Mesendoderm (in vitro differentiated cells): Measurements from ENCODE around the gene MMP24.

Source experiments
- DNase-seq: peaks from one replicate; pipeline ENCODE4 v3.0.0; 2013
- H2AK5ac ChIP-seq: 2 replicates; pipeline ENCODE4 v1.6.1; 2013; ENCODE audit warnings: low read length, inconsistent platforms
- H2BK120ac ChIP-seq: 2 replicates; pipeline ENCODE4 v1.6.1; 2013; ENCODE audit warnings: low read depth, mild to moderate bottlenecking, low read length, moderate library complexity, mixed read lengths
- H2BK15ac ChIP-seq: replicated peaks from 2 replicates; pipeline ENCODE4 v1.6.1; 2013; ENCODE audit warnings: low read depth, mild to moderate bottlenecking, moderate library complexity
- H2BK5ac ChIP-seq: 2 replicates; pipeline ENCODE4 v1.6.1; 2013; ENCODE audit warnings: low read length, inconsistent platforms
- H3K18ac ChIP-seq: 2 replicates; pipeline ENCODE4 v1.6.1; 2013; ENCODE audit warnings: mild to moderate bottlenecking, low read length, mixed read lengths
- H3K23ac ChIP-seq: one replicate; pipeline ENCODE4 v1.6.1; 2013; ENCODE audit warnings: low read length
- H3K27ac ChIP-seq: 2 replicates; pipeline ENCODE4 v1.5.1; 2013; ENCODE audit warnings: low read depth, mild to moderate bottlenecking, inconsistent platforms, low read length, moderate library complexity
- H3K27me3 ChIP-seq: 2 replicates; pipeline ENCODE4 v1.6.1; 2013; ENCODE audit warnings: low read length, control low read depth, mild to moderate bottlenecking, inconsistent platforms; ENCODE audit not compliant: insufficient read depth, poor library complexity
- H3K36me3 ChIP-seq: 2 replicates; pipeline ENCODE4 v1.6.1; 2013; ENCODE audit warnings: low read length, inconsistent platforms; ENCODE audit not compliant: control insufficient read depth, insufficient read depth
- H3K4ac ChIP-seq: one replicate; pipeline ENCODE4 v1.6.1; 2013; ENCODE audit warnings: low read depth, mild to moderate bottlenecking, low read length, moderate library complexity
- H3K4me1 ChIP-seq: 2 replicates; pipeline ENCODE4 v1.6.1; 2013; ENCODE audit warnings: low read depth, low read length, inconsistent platforms; ENCODE audit not compliant: control insufficient read depth
- H3K4me2 ChIP-seq: 2 replicates; pipeline ENCODE4 v1.6.1; 2013; ENCODE audit warnings: low read length
- H3K4me3 ChIP-seq: 2 replicates; pipeline ENCODE4 v1.5.1; 2013; ENCODE audit warnings: mild to moderate bottlenecking, low read length
- H3K56ac ChIP-seq: one replicate; pipeline ENCODE4 v1.6.1; 2013; ENCODE audit warnings: low read length
- H3K79me1 ChIP-seq: 2 replicates; pipeline ENCODE4 v1.6.1; 2013; ENCODE audit warnings: low read length, inconsistent platforms
- H3K79me2 ChIP-seq: 2 replicates; pipeline ENCODE4 v1.6.1; 2013; ENCODE audit warnings: mild to moderate bottlenecking, low read length; ENCODE audit not compliant: control insufficient read depth, insufficient read depth
- H3K9ac ChIP-seq: 2 replicates; pipeline ENCODE4 v1.6.1; 2013; ENCODE audit warnings: low read length, inconsistent platforms
- H4K5ac ChIP-seq: one replicate; pipeline ENCODE4 v1.6.1; 2013; ENCODE audit warnings: low read length
- H4K8ac ChIP-seq: one replicate; pipeline ENCODE4 v1.6.1; 2013; ENCODE audit warnings: low read depth, mild to moderate bottlenecking, control low read depth, low read length, moderate library complexity
- WGBS: extraction: QIAGEN DNeasy Blood & Tissue Kit; methylation state at CpG from one replicate; pipeline ENCODE4 v1.1.7; 2013; ENCODE audit warnings: low lambda C conversion rate, missing lambda C conversion rate; ENCODE audit not compliant: insufficient coverage; ENCODE audit errors: extremely low coverage; 5-methylcytosine and 5-hydroxymethylcytosine counted together

The MMP24 gene

GRCh38 chr20:35238170-35238569 is 11.7 kb downstream of the MMP24 start:
- DNase-seq: no peak
- H3K79me2 ChIP-seq: no peaks in the 10 kb centered on the region

GRCh38 chr20:35238735-35239134 is 12.2 kb downstream of the MMP24 start:
- H3K79me2 ChIP-seq: no peaks in the 10 kb centered on the region
- no peak overlapping the region for H2BK5ac ChIP-seq
- no peak overlapping the region for H3K56ac ChIP-seq
- no peak overlapping the region for H4K8ac ChIP-seq
- H2BK120ac ChIP-seq: no peak overlapping the region
- no peak overlapping the region for H3K27ac ChIP-seq
- WGBS: no CpG with 5 or more reads among the region's 5 CpGs
- no peak overlapping the region for H3K4ac ChIP-seq
- no peaks in the 10 kb centered on the region for H3K79me1 ChIP-seq
- no peak overlapping the region for H2AK5ac ChIP-seq
- H4K5ac ChIP-seq: no peak overlapping the region
- H3K36me3 ChIP-seq: no peaks in the 10 kb centered on the region
- H3K4me3 ChIP-seq: no peak overlapping the region
- H3K4me1 ChIP-seq: no peaks in the 10 kb centered on the region
- H3K18ac ChIP-seq: no peak overlapping the region
- no peak overlapping the region for H2BK15ac ChIP-seq
- no peak overlapping the region for H3K4me2 ChIP-seq
- no peak for DNase-seq
- no peak overlapping the region for H3K23ac ChIP-seq
- H3K27me3 ChIP-seq: no peaks in the 10 kb centered on the region
- no peak overlapping the region for H3K9ac ChIP-seq

More at GRCh38 chr20:35238170-35238569, 11.7 kb downstream of the MMP24 start:
- Histone ChIP-seq H3K4me3 (no peak overlapping the region), H3K9ac (no peak overlapping the region), H3K36me3 (no peaks in the 10 kb centered on the region), H2BK15ac (no peak overlapping the region), H3K79me1 (no peaks in the 10 kb centered on the region), H3K4me2 (no peak overlapping the region), H3K27me3 (no peaks in the 10 kb centered on the region), H2AK5ac (no peak overlapping the region), H3K4me1 (no peaks in the 10 kb centered on the region), H2BK5ac (no peak overlapping the region), H2BK120ac (no peak overlapping the region), H3K18ac (no peak overlapping the region), H4K5ac (no peak overlapping the region), H3K4ac (no peak overlapping the region), H4K8ac (no peak overlapping the region), H3K27ac (no peak overlapping the region), H3K23ac (no peak overlapping the region), H3K56ac (no peak overlapping the region)
- WGBS: no CpG with 5 or more reads among the region's 4 CpGs

GRCh38 chr20:35240083-35240810 is 13.8 kb downstream of the MMP24 start:
- no CpG with 5 or more reads among the region's 5 CpGs for WGBS
- no peak overlapping the region for H4K5ac ChIP-seq
- H3K4me3 ChIP-seq: no peak overlapping the region

DNA sequence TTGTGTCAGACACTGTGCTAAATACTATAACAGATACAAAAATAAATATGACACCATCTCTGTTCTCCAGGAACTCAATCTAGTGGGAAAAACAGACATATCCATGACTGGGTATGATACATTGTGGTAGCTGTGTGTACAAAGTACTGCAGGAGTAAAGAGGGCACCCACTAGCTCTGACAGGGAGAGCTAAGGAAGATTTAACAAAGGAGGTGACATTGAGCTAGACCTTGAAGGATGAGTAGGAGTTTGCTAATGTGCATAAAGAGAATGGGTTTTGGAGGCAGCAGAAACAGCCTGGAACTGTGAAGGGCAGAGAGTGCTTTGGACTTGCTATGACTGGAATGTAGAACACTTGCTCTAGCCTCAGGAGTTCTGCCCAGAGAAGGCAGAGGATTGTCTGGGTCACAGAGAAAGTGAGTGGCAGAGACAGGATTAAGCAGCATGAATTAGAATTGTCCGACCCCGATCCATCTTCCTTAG is 14.4 kb downstream of the MMP24 start:
- DNase-seq: peak; percentile 18
- H3K4me2 ChIP-seq: no peak overlapping the region
- H2AK5ac ChIP-seq: no peak overlapping the region
- no peak overlapping the region for H3K18ac ChIP-seq
- H2BK5ac ChIP-seq: no peak overlapping the region
- no peaks in the 10 kb centered on the region for H3K27me3 ChIP-seq
- no CpG with 5 or more reads among the region's 2 CpGs for WGBS
- no peak overlapping the region for H4K8ac ChIP-seq
- H3K79me2 ChIP-seq: no peaks in the 10 kb centered on the region
- no peak overlapping the region for H3K56ac ChIP-seq
- H3K4me3 ChIP-seq: no peak overlapping the region
- H2BK15ac ChIP-seq: no peak overlapping the region
- H3K4me1 ChIP-seq: no peaks in the 10 kb centered on the region
- H3K27ac ChIP-seq: no peak overlapping the region
- no peaks in the 10 kb centered on the region for H3K79me1 ChIP-seq
- no peaks in the 10 kb centered on the region for H3K36me3 ChIP-seq
- H3K4ac ChIP-seq: no peak overlapping the region
- H4K5ac ChIP-seq: no peak overlapping the region
- no peak overlapping the region for H2BK120ac ChIP-seq
- H3K9ac ChIP-seq: no peak overlapping the region
- no peak overlapping the region for H3K23ac ChIP-seq

More at GRCh38 chr20:35240083-35240810, 13.8 kb downstream of the MMP24 start:
- no peak overlapping the region for H2BK15ac ChIP-seq
- H3K79me1 ChIP-seq: no peaks in the 10 kb centered on the region
- H3K4ac ChIP-seq: no peak overlapping the region
- H2AK5ac ChIP-seq: no peak overlapping the region
- no peak overlapping the region for H3K9ac ChIP-seq
- no peak overlapping the region for H3K18ac ChIP-seq
- H3K4me1 ChIP-seq: no peaks in the 10 kb centered on the region
- H4K8ac ChIP-seq: no peak overlapping the region
- H3K79me2 ChIP-seq: no peaks in the 10 kb centered on the region
- no peaks in the 10 kb centered on the region for H3K27me3 ChIP-seq
- H2BK120ac ChIP-seq: no peak overlapping the region
- H3K36me3 ChIP-seq: no peaks in the 10 kb centered on the region
- no peak overlapping the region for H2BK5ac ChIP-seq
- H3K23ac ChIP-seq: no peak overlapping the region
- no peak overlapping the region for H3K4me2 ChIP-seq
- H3K56ac ChIP-seq: no peak overlapping the region
- H3K27ac ChIP-seq: no peak overlapping the region
- DNase-seq: no peak

DNA sequence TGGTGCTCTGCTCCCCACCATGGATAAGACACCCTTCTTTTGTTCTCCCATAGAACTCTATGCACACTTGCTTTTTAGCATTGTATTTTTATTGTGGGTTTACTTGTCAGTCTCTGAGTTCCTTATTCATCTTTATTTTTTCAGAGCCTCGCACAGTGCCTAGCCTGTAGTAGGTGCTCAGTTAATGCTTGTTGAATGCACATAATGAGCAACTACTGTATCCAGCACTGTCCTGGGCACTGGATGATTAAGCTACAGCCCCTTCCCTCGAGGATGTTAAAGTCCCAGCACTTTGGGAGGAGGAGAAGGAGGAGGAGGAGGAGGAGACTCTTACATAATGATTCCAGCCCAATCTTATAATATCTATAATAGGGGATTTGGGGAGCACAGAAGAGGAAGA is 16.8 kb downstream of the MMP24 start:
- Histone ChIP-seq H3K27me3 (no peaks in the 10 kb centered on the region), H2BK15ac (no peak overlapping the region), H2AK5ac (no peak overlapping the region), H4K8ac (no peak overlapping the region), H2BK5ac (no peak overlapping the region), H4K5ac (no peak overlapping the region), H3K27ac (no peak overlapping the region), H3K4me1 (no peaks in the 10 kb centered on the region), H3K56ac (no peak overlapping the region), H3K4ac (no peak overlapping the region), H3K23ac (no peak overlapping the region), H3K79me2 (no peaks in the 10 kb centered on the region), H3K36me3 (no peaks in the 10 kb centered on the region), H3K4me2 (no peak overlapping the region), H3K79me1 (no peaks in the 10 kb centered on the region), H3K4me3 (no peak overlapping the region), H3K18ac (no peak overlapping the region), H3K9ac (no peak overlapping the region), H2BK120ac (no peak overlapping the region)
- DNase-seq: no peak
- no CpG with 5 or more reads among the region's 2 CpGs for WGBS

DNA sequence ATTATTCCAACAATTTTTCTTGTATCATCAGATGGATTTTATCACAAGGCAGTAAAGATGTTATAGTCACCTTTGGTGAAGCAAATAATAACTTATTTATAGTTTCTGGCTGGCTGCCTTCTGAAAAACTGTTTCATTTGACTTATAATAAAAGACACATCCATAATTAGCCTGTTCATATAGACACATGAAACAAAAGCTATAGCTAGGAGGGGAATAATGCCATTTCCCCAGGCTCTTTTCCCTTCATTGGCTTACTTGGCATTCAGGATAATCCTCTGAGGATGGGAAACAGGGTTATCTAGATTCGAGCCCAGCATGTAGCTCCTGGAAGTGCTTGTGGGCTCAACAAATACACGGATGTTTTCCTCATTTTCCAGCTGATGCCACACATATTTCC is 17.5 kb downstream of the MMP24 start:
- Histone ChIP-seq H4K5ac (no peak overlapping the region), H2BK120ac (no peak overlapping the region), H3K27me3 (no peaks in the 10 kb centered on the region), H3K36me3 (no peaks in the 10 kb centered on the region), H4K8ac (no peak overlapping the region), H3K9ac (no peak overlapping the region), H3K79me2 (no peaks in the 10 kb centered on the region), H3K18ac (no peak overlapping the region), H3K4ac (no peak overlapping the region), H2BK15ac (no peak overlapping the region), H3K79me1 (no peaks in the 10 kb centered on the region), H3K56ac (no peak overlapping the region), H3K4me3 (no peak overlapping the region), H3K4me1 (no peaks in the 10 kb centered on the region), H3K4me2 (no peak overlapping the region), H2BK5ac (no peak overlapping the region), H2AK5ac (no peak overlapping the region), H3K23ac (no peak overlapping the region), H3K27ac (no peak overlapping the region)
- no CpG with 5 or more reads among the region's 2 CpGs for WGBS
- DNase-seq: no peak
